Activated gamma-delta T cell treated with anti-CD3 and anti-CD28 coated beads, Interleukin-2, amount 50 U/mL, for 16 hours (primary cell): ENCODE results near the gene WDR36.

ENCODE experiments used
- DNase-seq: peaks from one replicate; pipeline ENCODE4 v3.0.0-alpha.2; 2020; ENCODE audit warnings: low read depth

The WDR36 gene

DNA sequence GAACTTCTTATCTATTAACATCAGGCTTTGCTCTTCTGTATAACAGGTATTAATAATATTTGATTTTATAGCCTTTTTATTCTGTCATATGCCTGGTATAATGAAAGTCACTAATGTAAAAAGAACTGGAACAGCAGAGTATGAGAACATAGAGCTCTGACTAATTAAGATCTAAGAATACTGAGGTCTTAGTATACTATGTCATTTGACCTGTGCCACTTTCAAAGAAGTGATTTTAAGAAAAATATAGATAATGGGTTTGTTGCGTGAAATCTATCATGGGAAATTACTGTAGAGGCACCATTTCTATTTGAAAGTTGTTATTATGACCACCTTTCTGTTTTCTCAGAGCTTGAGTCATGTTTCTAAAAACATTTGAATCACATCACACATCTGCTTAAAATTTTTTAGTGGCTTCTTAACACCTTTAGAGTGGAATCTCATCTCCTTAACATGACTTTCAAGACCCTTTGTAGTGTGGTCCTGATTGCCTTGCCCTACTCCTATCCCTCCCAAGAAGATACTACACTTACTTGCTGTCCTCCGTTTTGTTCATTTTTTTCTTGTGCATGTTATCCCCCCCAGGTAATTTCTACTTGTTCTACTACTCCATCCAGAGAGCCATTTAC lies 14.3 kb downstream of the WDR36 start:
- DNase-seq, result no peak

DNA sequence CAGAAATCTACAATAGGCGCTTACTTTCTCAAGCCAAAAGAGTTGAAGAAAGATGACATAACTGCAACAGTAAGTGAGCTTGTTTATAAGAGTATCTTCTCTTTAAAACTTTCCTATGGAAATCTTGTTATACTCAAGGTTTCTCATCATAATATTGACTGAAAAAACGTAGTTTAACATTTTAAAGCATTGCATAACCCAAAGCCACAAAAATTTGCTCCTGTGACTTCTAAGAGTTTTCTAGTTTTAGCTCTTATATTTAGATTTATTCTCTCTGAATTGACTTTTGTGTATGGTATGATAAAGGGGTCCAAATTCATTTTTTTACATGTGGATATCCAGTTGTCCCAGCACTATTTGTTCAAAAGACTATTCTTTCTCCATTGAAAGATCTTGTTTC lies 15.2 kb downstream of the WDR36 start:
- no peak for DNase-seq

DNA sequence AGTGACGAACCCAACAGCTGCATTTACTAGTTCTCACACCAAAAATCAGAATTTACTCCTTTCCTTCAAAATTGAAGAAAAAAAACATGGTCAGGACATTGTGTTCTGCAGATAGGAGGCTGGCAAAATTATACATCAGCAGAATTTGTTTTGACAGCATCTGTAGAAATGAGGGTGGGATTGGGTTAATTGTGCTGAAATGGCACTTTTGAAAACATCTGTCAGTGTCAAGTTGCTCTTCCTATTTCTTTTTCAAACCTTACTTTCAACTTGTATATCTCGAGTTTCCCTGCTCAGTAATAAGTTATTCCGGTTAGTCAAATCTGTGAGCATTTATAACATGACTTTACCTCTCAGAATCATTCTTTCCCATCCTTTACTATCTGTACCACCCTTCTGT lies 19.8 kb downstream of the WDR36 start:
- no peak for DNase-seq

DNA sequence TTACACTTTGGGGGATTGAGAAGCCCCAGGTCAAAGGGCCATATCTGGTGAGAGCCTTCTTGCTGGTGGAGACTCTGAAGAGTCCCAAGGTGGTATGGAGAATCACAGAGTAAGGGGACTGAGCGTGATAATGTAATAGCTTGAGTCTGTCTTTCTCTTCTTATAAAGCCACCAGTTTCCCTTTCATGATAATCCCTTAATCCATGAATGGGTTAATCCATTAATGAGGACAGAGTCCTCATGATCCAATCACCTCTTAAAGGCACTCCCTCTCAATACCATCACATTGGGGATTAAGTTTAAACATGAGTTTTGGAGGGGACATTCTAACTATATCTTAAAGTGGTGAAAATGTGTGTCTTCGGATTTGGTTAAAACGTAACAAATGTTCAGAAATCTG lies 21.5 kb downstream of the WDR36 start:
- no peak for DNase-seq

DNA sequence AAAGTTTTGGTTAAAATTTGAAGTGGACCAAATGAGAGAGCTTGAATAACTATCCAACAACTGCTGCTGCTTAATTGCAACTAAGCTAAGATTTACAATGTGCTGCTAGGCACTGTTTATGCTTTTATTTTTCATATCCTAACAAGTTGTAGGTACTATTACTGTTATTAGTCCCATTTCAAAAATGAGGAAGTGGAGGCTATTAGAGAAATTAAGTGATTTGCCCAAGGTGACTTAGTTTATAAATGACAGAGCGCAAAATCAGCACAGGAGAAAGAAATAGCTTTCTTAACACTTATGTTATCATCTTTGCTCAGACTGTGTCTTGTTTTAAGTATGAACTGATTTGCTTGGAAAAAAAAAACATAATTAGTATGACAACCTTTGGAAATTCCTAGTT lies 23.1 kb downstream of the WDR36 start:
- DNase-seq, result no peak

DNA sequence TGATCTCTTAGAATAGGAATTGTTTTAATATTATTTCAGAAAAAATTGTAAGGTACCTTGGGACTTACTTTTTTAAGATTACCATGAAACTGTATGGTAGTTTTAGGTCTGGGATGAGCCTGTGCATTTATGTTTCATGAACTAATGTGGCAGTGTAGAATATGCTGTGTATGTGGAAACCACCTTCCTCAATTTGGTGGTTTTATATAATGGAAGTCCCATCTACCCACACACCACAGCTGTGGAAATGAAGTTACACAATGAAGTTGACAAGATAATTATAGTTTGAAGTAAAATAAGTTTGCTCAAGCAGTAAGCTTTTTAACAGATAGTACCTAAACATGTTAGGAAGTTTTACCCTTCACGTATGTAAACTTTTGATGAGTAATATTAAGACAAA lies 24.4 kb downstream of the WDR36 start:
- DNase-seq, result no peak

DNA sequence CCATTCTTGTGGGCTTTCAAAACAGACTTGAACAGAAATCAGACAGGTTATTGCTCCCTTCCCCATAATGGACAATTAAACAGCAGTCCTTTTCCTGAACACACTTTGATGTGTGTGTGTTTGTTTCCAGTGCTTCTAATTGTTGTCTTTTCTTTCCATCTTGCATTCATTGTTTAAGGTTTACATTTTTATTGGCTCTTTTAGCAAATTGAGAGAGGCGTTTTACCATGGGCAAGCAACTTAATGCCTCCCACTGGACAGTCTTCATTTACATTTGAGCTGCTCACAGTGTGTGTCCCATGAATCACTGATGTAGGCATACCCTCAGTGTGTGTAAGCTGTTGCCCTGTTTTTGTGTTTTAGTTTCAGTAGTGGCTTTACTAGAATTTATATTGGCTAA lies 25.0 kb downstream of the WDR36 start:
- DNase-seq, result no peak

DNA sequence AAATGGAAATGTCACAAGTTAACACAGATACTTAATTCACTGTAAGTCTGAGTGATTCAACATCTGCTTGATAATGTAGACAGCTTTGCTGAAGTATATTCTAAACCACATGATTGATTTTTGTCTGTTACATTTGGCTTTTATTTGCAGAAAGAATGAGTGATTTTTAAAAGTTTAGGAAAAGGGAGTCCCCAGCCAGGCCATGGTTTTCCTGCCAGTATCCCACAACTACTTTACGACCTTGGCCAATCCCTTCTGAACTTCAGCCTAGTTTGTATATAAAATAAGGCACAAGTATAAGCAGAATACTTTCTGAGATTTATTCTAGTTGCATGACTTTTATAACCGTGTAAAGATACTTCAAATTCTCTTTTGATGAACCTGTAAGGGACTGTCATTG lies 27.1 kb downstream of the WDR36 start:
- DNase-seq, result no peak

DNA sequence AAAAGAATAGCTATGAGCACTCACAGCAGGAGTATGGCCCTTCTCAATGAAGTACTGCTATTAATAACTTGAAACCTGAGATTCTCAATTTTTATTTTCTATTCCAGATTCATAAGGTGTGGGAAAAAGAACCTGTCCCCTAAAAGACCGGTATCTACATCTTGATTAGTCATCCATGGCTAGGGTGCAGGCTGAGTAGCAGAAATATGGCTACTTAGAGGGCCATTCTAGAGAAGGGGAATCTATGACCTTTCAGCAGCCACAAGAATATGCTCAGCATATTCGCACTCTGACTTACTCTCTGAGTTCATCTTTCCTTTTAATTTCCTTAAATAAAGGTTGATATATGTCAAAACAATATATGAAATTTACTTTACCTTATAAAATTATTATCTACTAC lies 27.7 kb downstream of the WDR36 start:
- DNase-seq, result no peak

DNA sequence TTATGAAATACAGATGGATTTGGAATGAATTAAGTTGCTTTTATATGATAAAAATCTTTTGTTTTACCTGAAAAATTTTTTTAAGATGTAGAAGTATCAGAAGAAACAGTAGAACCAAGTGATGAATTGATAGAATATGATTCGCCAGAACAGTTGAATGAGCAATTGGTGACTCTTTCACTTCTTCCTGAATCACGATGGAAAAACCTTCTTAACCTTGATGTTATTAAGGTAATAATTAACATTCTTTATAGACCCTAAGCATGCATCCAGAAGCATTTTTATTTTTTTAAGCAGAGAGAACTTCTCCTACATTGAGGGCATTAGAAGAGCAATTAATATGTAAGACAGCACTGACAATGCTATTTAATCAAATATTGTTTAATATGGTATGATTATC lies 28.8 kb downstream of the WDR36 start:
- DNase-seq, result no peak

DNA sequence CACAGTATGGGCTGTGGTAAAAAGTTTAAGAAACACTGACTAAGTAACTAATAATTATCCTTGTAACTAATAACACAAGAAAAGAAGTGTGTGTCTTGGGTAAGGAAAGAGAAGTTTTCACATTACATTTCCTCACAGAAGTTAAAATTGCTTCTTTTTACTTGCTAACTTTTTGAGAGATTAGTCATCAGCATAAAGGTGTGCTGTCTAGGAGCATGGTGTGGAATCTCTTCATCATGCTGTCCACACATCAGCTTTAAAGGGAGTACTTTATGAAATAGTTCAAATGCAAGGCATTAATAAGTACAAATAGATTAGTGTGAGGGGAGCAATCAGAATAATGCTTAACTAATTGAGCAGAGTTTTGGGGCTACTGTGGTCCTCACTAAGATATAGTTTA lies 29.8 kb downstream of the WDR36 start:
- no peak for DNase-seq

DNA sequence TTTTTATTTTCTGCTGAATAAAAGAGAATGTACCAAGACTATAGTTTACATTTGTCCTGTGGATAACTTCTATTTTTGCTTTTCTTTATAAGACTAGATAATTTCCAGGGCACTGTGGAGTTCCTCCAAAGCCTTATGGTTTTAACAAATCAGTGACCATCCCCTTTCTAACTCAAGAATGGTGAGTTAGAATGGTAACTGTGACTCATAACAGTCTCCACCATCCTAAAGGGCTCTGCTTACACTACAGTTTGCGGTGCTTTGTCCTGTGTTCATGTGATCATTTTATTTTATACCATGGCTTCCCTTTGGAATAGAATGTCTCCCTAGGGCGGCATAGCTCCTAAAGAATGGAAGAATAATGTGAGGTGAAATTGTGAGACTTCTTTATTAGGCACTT lies 30.2 kb downstream of the WDR36 start:
- DNase-seq, result no peak

DNA sequence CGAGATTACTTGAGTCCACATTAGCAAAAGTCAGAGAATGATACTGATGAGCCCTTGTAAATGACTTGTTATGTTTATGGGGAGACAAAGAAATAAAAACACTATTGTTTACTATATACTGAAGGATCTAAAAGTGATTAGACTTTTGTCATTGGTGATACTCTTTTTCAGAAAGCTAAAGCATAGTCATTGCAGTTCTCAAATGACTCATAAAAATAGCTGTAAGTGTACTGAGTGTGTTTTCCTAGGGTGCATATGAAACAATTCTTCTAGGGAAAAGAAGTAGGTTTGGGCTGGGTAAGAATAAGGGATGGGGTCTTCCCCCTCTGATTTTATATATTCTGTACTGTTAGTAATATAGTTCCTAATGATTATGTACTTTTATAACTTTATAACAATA lies 32.6 kb downstream of the WDR36 start:
- no peak for DNase-seq

DNA sequence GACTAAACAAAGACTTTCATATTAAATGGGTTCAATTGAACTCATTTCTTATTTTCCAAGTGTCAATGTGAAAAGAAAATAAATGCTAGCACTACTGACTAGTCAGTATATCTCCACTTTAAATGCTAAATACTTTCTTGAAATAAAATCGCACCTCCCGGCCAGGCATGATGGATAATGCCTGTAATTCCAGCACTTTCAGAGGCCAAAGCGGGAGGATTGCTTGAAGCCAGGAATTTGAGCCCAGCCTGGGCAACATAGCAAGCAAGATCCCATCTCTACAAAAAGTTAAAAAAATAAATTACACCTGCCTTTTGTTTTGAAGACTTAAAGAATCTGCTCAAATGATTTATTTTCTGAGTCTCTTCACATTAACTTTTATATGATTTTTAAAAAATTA lies 34.7 kb downstream of the WDR36 start:
- DNase-seq, result no peak

DNA sequence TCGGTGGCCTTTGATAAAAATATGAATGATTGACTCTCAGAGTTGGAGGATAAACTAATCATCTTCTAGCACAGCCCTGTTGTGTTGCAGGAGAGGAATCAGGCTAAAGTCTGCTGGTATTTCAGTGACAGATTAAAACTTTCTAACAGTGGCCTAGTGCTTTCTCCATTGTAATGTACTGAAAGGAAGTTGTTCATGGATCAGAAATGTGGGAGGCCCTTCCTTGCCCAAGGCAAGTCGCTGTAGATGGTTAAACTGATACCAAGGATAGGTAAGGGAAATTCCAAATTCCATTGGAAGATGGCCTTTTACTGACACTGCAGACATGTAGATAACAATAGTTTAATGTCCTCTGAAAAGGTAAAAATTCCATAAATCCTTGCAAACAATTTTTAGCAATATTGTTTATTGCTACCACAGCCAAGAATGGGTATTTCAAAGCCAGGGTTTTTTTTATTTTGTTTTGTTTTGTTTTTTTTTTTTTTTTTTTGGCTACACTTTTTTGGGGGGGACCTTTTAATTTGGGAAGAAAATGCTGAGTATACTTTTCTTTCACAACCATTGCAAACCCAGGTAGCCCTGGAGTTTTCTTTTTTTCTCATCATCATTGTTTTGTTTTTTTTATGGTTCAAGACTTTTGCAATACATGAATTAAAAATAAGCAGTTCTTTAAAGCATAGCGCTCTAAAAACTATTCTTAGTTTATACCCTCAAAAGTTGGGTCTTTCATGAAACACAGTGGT lies 35.5 kb downstream of the WDR36 start:
- DNase-seq, result no peak

DNA sequence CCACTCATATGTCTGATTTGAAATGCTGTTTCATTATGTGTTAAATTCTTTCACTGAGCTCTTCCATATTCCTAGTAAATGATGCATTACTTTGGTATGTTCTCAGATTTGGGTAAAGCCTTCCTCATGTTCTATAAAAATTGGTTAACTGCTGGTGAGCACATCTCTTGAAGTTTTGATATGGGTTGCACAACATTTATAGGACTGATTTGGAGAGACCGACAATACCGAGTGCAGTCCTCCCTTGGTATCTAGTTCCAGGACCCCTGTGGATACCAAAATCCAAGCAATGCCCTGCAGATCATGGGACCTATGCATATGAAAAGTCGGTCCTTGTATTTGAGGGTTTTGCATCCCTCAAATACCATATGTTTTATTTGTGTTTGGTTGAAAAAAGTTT lies 37.8 kb downstream of the WDR36 start:
- DNase-seq, result no peak

DNA sequence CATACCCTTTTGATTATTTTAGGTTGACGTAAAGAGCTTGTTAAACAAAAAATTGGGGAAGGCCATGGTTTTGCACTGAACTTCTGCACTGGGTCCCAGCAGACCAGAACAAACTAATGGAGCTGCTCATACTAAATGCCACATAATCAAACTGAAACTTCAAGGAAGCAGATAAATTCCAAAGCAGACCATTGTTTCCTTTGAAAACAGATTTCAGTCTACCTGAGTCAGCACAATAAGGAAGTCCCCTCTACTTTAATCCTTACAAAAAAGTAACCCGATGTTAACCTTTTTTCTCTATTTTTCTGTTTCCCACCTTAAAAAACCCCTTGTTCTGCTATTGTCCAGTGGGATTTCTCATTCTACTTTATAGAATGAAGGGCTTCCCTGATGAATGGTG lies 39.2 kb downstream of the WDR36 start:
- no peak for DNase-seq

DNA sequence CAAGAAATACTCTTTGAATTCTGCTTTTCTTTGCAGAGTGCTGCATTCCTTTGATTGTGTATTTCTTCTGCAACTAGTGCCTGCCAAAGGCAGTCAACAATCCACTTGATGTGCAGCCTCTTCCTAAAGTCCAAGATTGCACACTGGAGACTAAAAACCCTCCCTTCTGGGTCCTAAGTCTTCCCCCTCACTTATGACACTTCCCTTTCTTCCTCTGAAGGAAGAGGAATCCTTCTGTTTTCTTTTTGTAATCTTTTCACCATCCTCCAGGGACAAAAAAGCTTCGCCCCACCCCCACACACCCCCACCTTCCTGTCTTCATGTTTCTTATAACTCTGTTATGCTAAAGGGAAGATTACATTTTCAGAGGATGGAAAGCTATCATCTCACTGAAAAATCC lies 39.9 kb downstream of the WDR36 start:
- DNase-seq, result no peak

DNA sequence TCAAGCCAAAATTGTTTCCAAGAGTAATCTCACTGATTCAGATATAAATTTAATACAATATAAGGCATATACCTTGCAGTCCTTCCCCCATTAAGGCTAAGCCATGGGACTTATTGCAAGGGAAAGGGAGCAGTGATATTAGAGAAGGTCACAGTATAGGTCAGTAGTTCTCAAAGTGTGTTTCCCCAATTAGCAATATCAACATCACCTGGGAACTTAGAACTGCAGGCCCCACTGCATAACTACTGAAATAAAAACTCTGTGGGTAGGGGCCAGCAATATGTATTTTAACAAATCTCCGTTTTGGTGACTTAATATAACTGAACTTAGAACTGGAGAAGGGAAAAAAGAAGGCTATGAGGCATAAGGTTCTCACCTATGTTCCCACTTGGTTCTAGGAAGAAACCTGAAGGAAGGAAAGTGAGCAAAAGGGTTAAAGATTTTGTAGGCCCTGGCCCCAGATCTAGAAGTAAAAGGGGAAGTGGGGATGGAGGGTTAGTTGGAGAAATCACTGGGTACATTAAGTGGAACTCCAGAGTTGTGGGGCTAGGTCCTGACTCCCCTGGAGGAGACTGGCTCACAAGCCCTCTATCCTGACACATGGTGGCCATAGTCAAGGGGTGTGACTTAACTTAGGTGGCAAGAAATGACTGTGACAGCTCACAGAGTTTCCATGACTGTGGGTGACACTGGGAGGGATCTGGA lies 40.7 kb downstream of the WDR36 start:
- no peak for DNase-seq

DNA sequence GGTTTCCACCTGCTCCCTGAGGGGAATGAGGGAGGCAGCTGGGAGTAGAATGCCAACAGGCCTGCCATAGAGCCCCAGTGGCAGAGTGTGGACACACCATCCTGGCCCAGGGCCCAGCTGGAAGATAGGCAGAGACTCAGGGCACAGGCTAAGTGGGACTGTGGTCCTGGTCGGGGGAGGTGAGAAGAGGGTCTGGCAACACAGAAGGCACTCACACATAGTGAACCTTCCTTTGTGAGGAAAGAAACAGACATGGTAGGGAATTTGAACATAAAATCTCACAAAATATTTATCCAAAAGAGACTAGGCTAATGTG lies 41.2 kb downstream of the WDR36 start:
- DNase-seq, result no peak

DNA sequence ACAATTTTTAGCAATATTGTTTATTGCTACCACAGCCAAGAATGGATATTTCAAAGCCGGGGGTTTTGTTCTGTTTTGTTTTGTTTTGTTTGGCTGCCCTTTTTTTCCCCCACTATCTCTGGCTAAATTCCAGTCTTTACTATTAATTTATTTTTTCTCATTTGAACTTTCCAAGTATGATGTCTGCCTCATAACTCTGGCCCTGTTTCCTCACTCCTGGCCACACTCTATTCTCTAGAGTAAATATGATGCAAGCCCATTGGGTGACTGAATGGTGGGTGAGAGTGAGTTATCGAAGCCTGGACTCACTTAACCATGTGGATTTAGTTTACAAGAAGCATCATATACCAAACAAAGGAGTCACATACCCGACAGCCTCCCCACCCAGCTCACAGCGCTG lies 41.9 kb downstream of the WDR36 start:
- no peak for DNase-seq

DNA sequence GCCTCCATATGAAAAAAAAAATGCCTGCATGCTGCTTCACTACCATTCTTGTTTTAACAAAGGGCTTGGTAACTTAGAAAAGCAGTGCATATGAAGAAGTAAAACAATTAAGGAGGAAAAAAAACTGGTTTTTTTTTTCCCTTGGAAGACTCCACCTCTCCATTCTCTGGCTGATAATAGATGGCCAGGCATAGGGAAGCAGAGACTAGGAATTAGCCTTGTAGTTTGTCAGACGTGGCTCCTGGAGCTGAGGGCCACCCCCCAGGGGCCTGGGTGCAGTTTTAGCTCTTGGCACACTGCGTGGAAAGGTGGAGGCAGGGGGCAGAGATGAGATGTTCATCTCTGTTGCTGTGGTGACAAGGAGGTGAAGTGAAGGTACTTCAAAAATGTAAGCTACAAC lies 42.7 kb downstream of the WDR36 start:
- DNase-seq, result no peak

DNA sequence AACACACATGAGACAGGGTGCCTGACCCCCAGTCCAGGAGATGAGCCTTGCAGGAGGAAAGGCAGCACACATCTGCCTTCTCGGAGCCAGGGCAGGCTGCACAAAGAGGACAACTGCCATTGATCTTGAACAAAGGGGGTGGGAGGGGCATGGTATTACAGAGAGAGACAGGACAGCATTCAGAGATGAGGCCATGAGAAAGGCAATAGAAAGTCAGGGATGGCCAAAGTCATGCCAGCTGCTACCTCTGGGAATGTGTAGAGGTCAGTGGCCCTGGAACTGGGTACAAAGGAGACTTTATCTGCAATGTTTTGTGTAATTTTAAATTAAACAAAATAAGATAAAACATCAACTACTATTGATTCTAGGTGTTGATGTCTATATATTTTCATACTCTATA lies 43.2 kb downstream of the WDR36 start:
- DNase-seq, result no peak

DNA sequence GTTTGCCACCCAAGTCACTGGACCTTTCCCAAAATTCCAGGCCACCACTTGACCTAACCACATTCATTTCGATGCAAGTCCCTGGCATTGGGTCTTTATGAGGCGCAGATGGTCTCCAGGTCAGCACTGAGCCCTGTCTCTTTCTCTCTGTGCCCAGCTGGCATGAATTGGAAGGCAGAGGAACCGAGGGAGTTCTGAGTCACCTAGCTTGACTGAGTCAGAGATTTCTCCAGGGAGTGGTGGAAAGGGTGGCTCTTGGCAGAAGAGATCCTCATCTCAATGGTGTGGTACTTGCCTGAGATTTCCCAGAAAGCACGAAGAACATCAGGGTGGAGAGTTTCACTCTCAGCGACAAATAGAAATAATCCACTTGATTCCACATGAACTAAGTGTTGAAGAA lies 43.8 kb downstream of the WDR36 start:
- DNase-seq, result no peak
